Esophagus muscularis mucosa (tissue), 4 donors: ENCODE data around the gene TUB. TPM values are rescaled to one million over a fixed set of nuclear protein-coding genes. Genes with fewer than 3 reads are reported as not detected.

Experiments
- DNase-seq: peaks from one replicate; pipeline ENCODE4 v3.0.0-alpha.2; 2017; ENCODE audit errors: extremely low spot score
- H3K27ac ChIP-seq, 4 donors: fragments of 200-600 bp; sonication (generic); replicated peaks in 1 of 4; 1 replicate in 3 of 4; 2 replicates in 1 of 4; pipeline ENCODE4 v1.5.1; 2016 to 2019; ENCODE audit warnings: mild to moderate bottlenecking in 1 of 4
- H3K27me3 ChIP-seq, 4 donors: fragments of 200-600 bp; sonication (generic); one replicate each; pipeline versions ENCODE4 v1.5.1 to v1.6.0; 2016 to 2019
- H3K36me3 ChIP-seq, 4 donors: fragments of 200-600 bp; sonication (generic); one replicate each; pipeline ENCODE4 v1.5.1; 2016 to 2019
- H3K4me1 ChIP-seq, 4 donors: fragments of 200-600 bp; sonication (generic); one replicate each; pipeline ENCODE4 v1.5.1; 2016 to 2019
- H3K4me3 ChIP-seq, 4 donors: fragments of 200-600 bp; sonication (generic); 1 replicate in 2 of 4; 2 replicates in 2 of 4; pipeline ENCODE4 v1.5.1; 2016 to 2019; ENCODE audit warnings: mild to moderate bottlenecking in 4 of 4, moderate library complexity in 1 of 4
- H3K9me3 ChIP-seq, 4 donors: fragments of 200-600 bp; sonication (generic); 1 replicate in 3 of 4; 2 replicates in 1 of 4; pipeline ENCODE4 v1.5.1; 2016 to 2019
- CTCF ChIP-seq, 3 experiments: fragments of 200-600 bp in 2 of 3; fragments of 450-650 bp in 1 of 3; sonication (generic) in 2 of 3; IDR thresholded peaks; one replicate each; pipeline ENCODE4 v1.5.1; 2017 to 2019; ENCODE audit warnings: antibody characterized with exemption in 3 of 3, mild to moderate bottlenecking in 2 of 3, moderate library complexity in 1 of 3
- EP300 ChIP-seq: sonication (generic); formaldehyde crosslinking; IDR thresholded peaks from one replicate; pipeline ENCODE4 v1.6.1; 2017; ENCODE audit warnings: antibody characterized with exemption
- POLR2A ChIP-seq: fragments of 450-650 bp; IDR thresholded peaks from one replicate; pipeline ENCODE4 v1.6.1; 2017; ENCODE audit warnings: antibody characterized with exemption, moderate library complexity, mild to moderate bottlenecking, low read depth
- POLR2AphosphoS5 ChIP-seq, 2 donors: sonication (generic); formaldehyde crosslinking; IDR thresholded peaks; one replicate each; pipeline ENCODE4 v1.6.1; 2017; ENCODE audit warnings: antibody characterized with exemption in 2 of 2
- WGBS: methylation state at CpG from one replicate; pipeline ENCODE4 v1.1.5; 2018; 5-methylcytosine and 5-hydroxymethylcytosine counted together
- intact Hi-C: fragments of 100-400 bp; cut with DNase I; formaldehyde crosslinking; loops from one replicate; pipeline ENCODE4 v1.15.1; 2023
- total RNA-seq, 4 donors: library from RNA; depleted of rRNA; stranded (reverse); fragments of >200 nt; gene quantifications; one replicate each; pipeline versions ENCODE4 v1.1.0 to v1.2.1, GENCODE V29; 2016

The TUB gene
- total RNA-seq, 4 donors from 2014 or later: 8.3 to 18.3 (median 12.1) TPM

- Histone ChIP-seq H3K36me3 (peaks cover 2 to 65% (median 40%) of the 10 kb centered on the region in 4 donors), H3K27me3 (peaks cover 0 to 3% (median 0%) of the 10 kb centered on the region in 4 donors), H3K9me3 (no peaks in the 10 kb centered on the region), H3K27ac (no peak overlapping the region), H3K4me1 (peaks cover 13 to 18% (median 17%) of the 10 kb centered on the region in 4 donors), H3K4me3 (no peak overlapping the region)
- WGBS: 78% methylated on average over 2 of the region's 2 CpGs
- DNase-seq: peak; percentile 55
- no peak for TF ChIP-seq POLR2AphosphoS5 (IDR thresholded peaks at IDR 0.05)
- TF ChIP-seq EP300: no peak
- no peak for TF ChIP-seq CTCF (IDR thresholded peaks at IDR 0.05)
- no peak for TF ChIP-seq POLR2A
- intact Hi-C loops: no loop called here
Observed at GRCh38 chr11:8106679-8107078, 25.7 kb downstream of the TUB start.

DNA sequence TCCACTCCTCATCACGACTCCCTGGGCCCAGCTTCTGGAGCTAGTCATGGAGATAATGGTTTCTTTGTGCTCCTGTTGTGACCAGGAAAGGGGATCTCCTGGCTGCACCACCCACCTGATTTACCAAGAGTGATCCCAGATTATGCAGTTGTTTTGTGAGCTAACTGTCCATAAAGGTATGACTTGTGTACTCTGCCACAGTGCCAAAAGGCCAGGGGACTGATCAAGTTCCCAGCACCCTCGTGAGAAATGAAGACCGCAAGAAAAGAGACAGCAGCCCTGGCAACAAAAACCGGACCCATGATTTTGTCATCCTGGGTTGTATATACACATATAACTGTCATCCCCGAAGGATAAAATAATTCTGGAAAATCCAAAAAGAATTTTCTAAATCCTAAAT, 26.6 kb downstream of the TUB start:
- 82% methylated on average over 5 of the region's 5 CpGs for WGBS

GRCh38 chr11:8108421-8108820, 27.4 kb downstream of the TUB start:
- H3K27ac ChIP-seq: no peak overlapping the region
- peak; percentile 50 for DNase-seq
- TF ChIP-seq POLR2AphosphoS5 (IDR thresholded peaks at IDR 0.05) (no peak), CTCF (IDR thresholded peaks at IDR 0.05) (no peak), EP300 (no peak), POLR2A (no peak)
- H3K36me3 ChIP-seq: peaks cover 0 to 47% (median 23%) of the 10 kb centered on the region in 4 donors
- H3K27me3 ChIP-seq: peaks cover 0 to 3% (median 0%) of the 10 kb centered on the region in 4 donors
- H3K9me3 ChIP-seq: no peaks in the 10 kb centered on the region
- 84% methylated on average over 2 of the region's 2 CpGs for WGBS
- H3K4me1 ChIP-seq: peaks cover 24 to 32% (median 31%) of the 10 kb centered on the region in 4 donors
- no peak overlapping the region for H3K4me3 ChIP-seq
- intact Hi-C loops: no loop called here

More for the DNA sequence above, 26.6 kb downstream of the TUB start:
- peak; percentile 42 for DNase-seq
- no peaks in the 10 kb centered on the region for H3K9me3 ChIP-seq
- intact Hi-C loops: no loop called here
- H3K4me3 ChIP-seq: no peak overlapping the region
- peaks cover 17 to 27% (median 24%) of the 10 kb centered on the region in 4 donors for H3K4me1 ChIP-seq
- no peak overlapping the region for H3K27ac ChIP-seq
- H3K27me3 ChIP-seq: peaks cover 0 to 3% (median 0%) of the 10 kb centered on the region in 4 donors
- TF ChIP-seq CTCF (IDR thresholded peaks at IDR 0.05) (no peak), EP300 (no peak), POLR2A (no peak), POLR2AphosphoS5 (IDR thresholded peaks at IDR 0.05) (no peak)
- H3K36me3 ChIP-seq: peaks cover 0 to 55% (median 30%) of the 10 kb centered on the region in 4 donors

DNA sequence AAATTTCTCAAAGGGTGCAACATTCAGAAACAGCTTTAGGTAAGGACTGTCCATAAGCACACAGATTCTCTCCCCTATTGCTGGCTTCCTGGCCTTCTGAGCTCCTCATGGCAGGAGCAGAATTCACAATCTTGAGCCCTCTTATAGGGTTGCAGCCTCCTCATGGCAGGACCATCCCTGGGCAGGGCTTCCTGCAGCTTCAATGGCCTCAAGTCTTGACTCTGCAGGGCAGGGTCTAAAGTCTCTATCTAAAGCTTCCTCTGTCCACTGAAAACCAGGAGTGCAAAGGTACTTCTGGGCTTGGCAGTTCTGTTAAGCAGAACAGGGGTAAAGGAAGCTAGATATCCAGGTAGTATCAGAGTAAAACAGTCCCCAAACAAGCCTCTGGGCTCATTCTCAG, 28.7 kb downstream of the TUB start:
- H3K36me3 ChIP-seq: peaks cover 0 to 35% (median 15%) of the 10 kb centered on the region in 4 donors
- intact Hi-C loops: no loop called here

GRCh38 chr11:8110396-8110795, 29.4 kb downstream of the TUB start:
- intact Hi-C loops: no loop called here
- Histone ChIP-seq H3K4me3 (no peak overlapping the region), H3K27me3 (peaks cover 0 to 3% (median 0%) of the 10 kb centered on the region in 4 donors), H3K36me3 (peaks cover 0 to 29% (median 15%) of the 10 kb centered on the region in 4 donors), H3K9me3 (no peaks in the 10 kb centered on the region), H3K4me1 (peaks cover 24 to 36% (median 32%) of the 10 kb centered on the region in 4 donors), H3K27ac (peak overlapping the region in 1 of 4 donors; percentile 55)
- DNase-seq: peak; percentile 47
- WGBS: 91% methylated on average over 4 of the region's 4 CpGs
- TF ChIP-seq POLR2AphosphoS5 (IDR thresholded peaks at IDR 0.05): no peak
- TF ChIP-seq EP300: no peak
- TF ChIP-seq POLR2A: no peak
- no peak for TF ChIP-seq CTCF (IDR thresholded peaks at IDR 0.05)

More for the DNA sequence above, 28.7 kb downstream of the TUB start:
- DNase-seq: peak; percentile 70
- H3K9me3 ChIP-seq: no peaks in the 10 kb centered on the region
- H3K27ac ChIP-seq: no peak overlapping the region
- TF ChIP-seq POLR2AphosphoS5 (IDR thresholded peaks at IDR 0.05): no peak
- peaks cover 24 to 36% (median 32%) of the 10 kb centered on the region in 4 donors for H3K4me1 ChIP-seq
- peaks cover 0 to 3% (median 0%) of the 10 kb centered on the region in 4 donors for H3K27me3 ChIP-seq
- H3K4me3 ChIP-seq: no peak overlapping the region
